AG04449 (cell line): Measurements from ENCODE around the gene KRT25.

Experiments used
- CTCF ChIA-PET: fragments of 350-600 bp; formaldehyde crosslinking; extraction: SDS; loops from one replicate; lab custom pipeline; 2021; ENCODE audit warnings: antibody characterized with exemption; lab: Yijun Ruan, JAX
- POLR2A ChIA-PET: fragments of 400-600, 350-600 bp; formaldehyde crosslinking; extraction: SDS; loops from one replicate; lab custom pipeline; 2020; ENCODE audit warnings: antibody characterized with exemption, inconsistent platforms; lab: Yijun Ruan, JAX
- DNase-seq: peaks from one replicate; pipeline ENCODE4 v3.0.0-alpha.2; 2010; ENCODE audit warnings: low read depth, low spot score
- H3K4me3 ChIP-seq: 2 replicates; pipeline ENCODE4 v1.5.1; 2011; ENCODE audit warnings: low read depth, mild to moderate bottlenecking, control low read depth, low read length
- CTCF ChIP-seq: IDR thresholded peaks from one replicate; pipeline ENCODE4 v1.5.1; 2011; ENCODE audit warnings: mild to moderate bottlenecking, moderate library complexity, low read length, control low read depth, inconsistent platforms; ENCODE audit not compliant: insufficient read depth; ENCODE audit errors: missing control alignments

Gene KRT25

GRCh38 chr17:40796846-40797245, 41.7 kb upstream of the KRT25 start:
- no peak for DNase-seq
- no peak overlapping the region for H3K4me3 ChIP-seq
- ChIA-PET POLR2A (no interaction called here), CTCF (interaction anchor here (0.9 to 7.6 kb wide), 4 partner anchors 179 to 868 kb away, joined by 3 to 159 read pairs (median 8); no protein-coding TSS in a partner anchor)
- no peak for TF ChIP-seq CTCF

- ChIA-PET POLR2A (no interaction called here), CTCF (interaction anchor here (1.0 to 7.6 kb wide), 5 partner anchors 9 to 870 kb away, joined by 5 to 159 read pairs (median 13); no protein-coding TSS in a partner anchor)
- DNase-seq = no peak
- no peak overlapping the region for H3K4me3 ChIP-seq
- no peak for TF ChIP-seq CTCF
Measured at GRCh38 chr17:40795019-40795667, 40.0 kb upstream of the KRT25 start.

- ChIA-PET CTCF (interaction anchor here (1.3 to 7.6 kb wide), 3 partner anchors 9 to 868 kb away, joined by 5 to 159 read pairs (median 43); no protein-coding TSS in a partner anchor), POLR2A (no interaction called here)
- no peak overlapping the region for H3K4me3 ChIP-seq
- TF ChIP-seq CTCF = no peak
- DNase-seq = no peak
Measured at GRCh38 chr17:40794466-40794865, 39.3 kb upstream of the KRT25 start.

GRCh38 chr17:40793832-40794231, 38.7 kb upstream of the KRT25 start:
- no peak for TF ChIP-seq CTCF
- H3K4me3 ChIP-seq = no peak overlapping the region
- POLR2A ChIA-PET = no interaction called here
- no peak for DNase-seq
- CTCF ChIA-PET = interaction anchor here (1.1 to 7.6 kb wide), 4 partner anchors 10 to 855 kb away, joined by 3 to 159 read pairs (median 24); no protein-coding TSS in a partner anchor

GRCh38 chr17:40791787-40792436, 36.8 kb upstream of the KRT25 start:
- peak; percentile 48 for TF ChIP-seq CTCF

GRCh38 chr17:40791111-40791510, 36.0 kb upstream of the KRT25 start:
- no peak for TF ChIP-seq CTCF
- POLR2A ChIA-PET = interaction anchor here (0.7 kb wide), 1 partner anchor 565 kb away, joined by 4 read pairs; no protein-coding TSS in a partner anchor
- no peak overlapping the region for H3K4me3 ChIP-seq
- CTCF ChIA-PET = interaction anchor here (0.8 to 7.6 kb wide), 21 partner anchors 11 to 875 kb away, joined by 3 to 159 read pairs (median 5); partner anchors contain the start of gene SMARCE1
- no peak for DNase-seq

More at GRCh38 chr17:40791787-40792436, 36.8 kb upstream of the KRT25 start:
- ChIA-PET CTCF (interaction anchor here (0.8 to 7.6 kb wide), 26 partner anchors 12 to 874 kb away, joined by 3 to 159 read pairs (median 4); partner anchors contain the start of gene SMARCE1), POLR2A (no interaction called here)
- DNase-seq = no peak
- no peak overlapping the region for H3K4me3 ChIP-seq
